DND-41 (cell line): ENCODE measurements around the gene KRT83.

ENCODE experiments used
- CTCF ChIP-seq: IDR thresholded peaks from 2 replicates; pipeline ENCODE4 v1.5.1; 2012; ENCODE audit warnings: borderline replicate concordance, low read length, moderate library complexity, mild to moderate bottlenecking; ENCODE audit not compliant: poor library complexity, severe bottlenecking; ENCODE audit errors: extremely low read depth
- EZH2 ChIP-seq: IDR thresholded peaks from 3 replicates; pipeline ENCODE4 v1.6.1; 2012; ENCODE audit warnings: borderline replicate concordance, low read depth, mild to moderate bottlenecking, moderate library complexity, low read length, inconsistent platforms; ENCODE audit not compliant: severe bottlenecking

GRCh38 chr12:52271158-52271557 is 50.0 kb downstream of the KRT83 start:
- TF ChIP-seq CTCF (no peak), EZH2 (no peak)
